ENCODE data around the gene CDK3.

- TF ChIP-seq CTCF (conservative IDR thresholded peaks at IDR 0.05; ENCODE audit: low read depth, low read length) = no peak
- TF ChIP-seq POLR2A (IDR thresholded peaks at IDR 0.05; ENCODE audit: low read depth, low read length) = no peak
- no peak for TF ChIP-seq NFE2L2 (IDR thresholded peaks at IDR 0.05; ENCODE audit: low read depth, low read length)
Measured at GRCh38 chr17:76053246-76054111, 52.8 kb downstream of the CDK3 start.

All from IMR-90 (cell line).